ENCODE measurements around the gene LCK.
A peak's percentile ranks its signal among the peaks of the same experiment; 100 is the strongest.

The LCK gene

DNA sequence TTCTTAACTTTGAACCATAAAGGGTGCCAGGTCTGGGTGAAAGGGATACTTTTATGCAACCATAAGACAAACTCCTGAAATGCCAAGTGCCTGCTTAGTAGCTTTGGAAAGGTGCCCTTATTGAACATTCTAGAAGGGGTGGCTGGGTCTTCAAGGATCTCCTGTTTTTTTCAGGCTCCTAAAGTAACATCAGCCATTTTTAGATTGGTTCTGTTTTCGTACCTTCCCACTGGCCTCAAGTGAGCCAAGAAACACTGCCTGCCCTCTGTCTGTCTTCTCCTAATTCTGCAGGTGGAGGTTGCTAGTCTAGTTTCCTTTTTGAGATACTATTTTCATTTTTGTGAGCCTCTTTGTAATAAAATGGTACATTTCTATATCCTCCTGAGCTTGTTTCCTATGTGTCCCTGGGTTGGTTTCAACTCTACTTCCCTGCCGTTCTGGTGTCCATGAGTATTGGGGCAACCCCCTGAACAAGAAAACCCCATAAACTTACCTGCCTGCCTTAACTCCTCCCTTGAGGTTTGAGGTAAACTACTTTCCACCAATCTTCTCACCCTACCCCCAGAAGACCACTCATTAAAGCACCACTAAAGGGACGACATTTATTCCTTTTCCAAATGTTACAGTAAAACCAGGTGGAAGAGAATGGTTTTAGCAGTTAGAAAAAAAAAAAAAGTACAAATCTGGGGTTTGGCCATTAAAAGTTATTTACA lies 82.3 kb downstream of the LCK start:
- peaks cover 7 to 25% of the 10 kb centered on the region in 2 donors for H3K4me1 ChIP-seq (ENCODE audit: control insufficient read depth in 1 of 2, insufficient read depth in 2 of 2, low read length in 2 of 2)
- peaks cover 38 to 40% of the 10 kb centered on the region in 2 donors for H3K36me3 ChIP-seq (ENCODE audit: control insufficient read depth in 1 of 2, insufficient read depth in 2 of 2, low read length in 2 of 2)

DNA sequence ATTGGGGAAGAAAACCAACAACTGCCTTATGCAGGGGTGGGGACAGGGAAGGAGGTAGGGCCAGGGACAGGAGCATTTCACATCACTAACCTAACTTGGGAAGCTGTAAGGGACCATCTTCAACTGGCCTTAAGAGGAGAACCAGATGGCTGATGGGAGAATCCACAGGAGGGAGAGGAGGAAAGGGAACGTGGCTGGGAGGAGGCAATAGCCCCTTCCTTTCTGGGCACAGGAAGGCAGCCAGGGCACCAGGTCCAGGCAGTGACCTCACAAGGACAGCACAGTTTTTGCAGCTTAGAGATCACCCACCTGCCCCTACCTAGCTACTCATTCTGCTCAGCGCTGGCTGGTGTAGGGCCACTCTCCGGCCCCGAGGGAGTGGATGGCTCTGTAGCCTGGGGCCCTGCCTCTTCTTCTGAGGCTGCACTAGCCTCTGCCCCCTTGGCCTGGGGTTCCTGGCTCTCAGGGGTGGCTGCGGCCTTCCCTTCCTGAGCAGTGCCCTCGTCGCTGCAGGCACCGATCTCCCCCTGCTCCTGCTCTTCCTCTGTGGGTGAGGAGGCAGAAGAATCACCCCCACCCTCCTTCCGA lies 83.3 kb downstream of the LCK start:
- no peak overlapping the region for H3K27ac ChIP-seq (ENCODE audit: low read length)
- peak overlapping the region; percentile 59 to 67 for H3K4me3 ChIP-seq (ENCODE audit: low read depth in 1 of 2, low read length in 2 of 2)
- peaks cover 10 to 25% of the 10 kb centered on the region in 2 donors for H3K4me1 ChIP-seq (ENCODE audit: control insufficient read depth in 1 of 2, insufficient read depth in 2 of 2, low read length in 2 of 2)
- H3K36me3 ChIP-seq (ENCODE audit: control insufficient read depth in 1 of 2, insufficient read depth in 2 of 2, low read length in 2 of 2) = peaks cover 28 to 30% of the 10 kb centered on the region in 2 donors
- no peaks in the 10 kb centered on the region for H3K9me3 ChIP-seq (ENCODE audit: control insufficient read depth in 1 of 2, low read length in 2 of 2)
- H3K27me3 ChIP-seq (ENCODE audit: low read depth, low read length) = no peaks in the 10 kb centered on the region

More for the DNA sequence above, 82.3 kb downstream of the LCK start:
- no peak overlapping the region for H3K4me3 ChIP-seq (ENCODE audit: low read depth in 1 of 2, low read length in 2 of 2)
- no peaks in the 10 kb centered on the region for H3K27me3 ChIP-seq (ENCODE audit: low read depth, low read length)
- no peak overlapping the region for H3K27ac ChIP-seq (ENCODE audit: low read length)
- no peaks in the 10 kb centered on the region for H3K9me3 ChIP-seq (ENCODE audit: control insufficient read depth in 1 of 2, low read length in 2 of 2)

DNA sequence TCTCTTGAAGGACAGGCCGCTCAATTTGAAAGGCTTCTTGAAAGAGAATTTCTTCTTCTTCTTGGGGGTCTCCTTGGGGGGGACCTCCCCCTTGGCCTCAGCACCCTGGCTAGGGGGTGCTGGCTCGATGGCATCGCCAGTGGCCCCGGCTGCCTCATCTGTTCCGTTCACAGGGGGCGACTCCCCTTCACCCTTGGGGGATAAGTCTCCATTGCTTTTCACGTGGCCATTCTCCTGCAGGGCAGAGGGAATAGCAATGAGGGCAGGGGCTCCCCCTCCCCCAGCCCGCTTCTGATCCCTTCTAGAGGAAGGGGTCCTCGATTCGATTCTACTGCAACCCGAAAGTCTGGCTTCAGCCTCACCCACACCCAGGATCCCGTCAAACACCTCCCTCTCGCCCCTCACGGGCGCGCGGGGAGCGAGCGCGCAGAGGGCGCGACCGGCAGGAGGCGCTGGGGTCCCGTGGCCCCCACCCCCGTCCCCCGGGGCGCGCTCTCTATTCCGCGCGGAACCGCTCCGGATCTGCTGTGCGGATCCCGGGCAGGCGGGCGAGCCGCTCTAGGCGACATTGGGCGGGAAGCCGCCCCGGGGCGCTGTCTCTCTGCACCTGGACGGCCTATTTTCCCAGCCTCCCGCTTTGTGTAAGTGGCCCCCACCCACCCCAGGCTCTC lies 83.9 kb downstream of the LCK start:
- Histone ChIP-seq H3K4me1 (ENCODE audit: control insufficient read depth in 1 of 2, insufficient read depth in 2 of 2, low read length in 2 of 2) (peaks cover 10 to 25% of the 10 kb centered on the region in 2 donors), H3K36me3 (ENCODE audit: control insufficient read depth in 1 of 2, insufficient read depth in 2 of 2, low read length in 2 of 2) (peaks cover 22 to 25% of the 10 kb centered on the region in 2 donors), H3K27me3 (ENCODE audit: low read depth, low read length) (no peaks in the 10 kb centered on the region), H3K4me3 (ENCODE audit: low read depth in 1 of 2, low read length in 2 of 2) (peak overlapping the region; percentile 59 to 67), H3K27ac (ENCODE audit: low read length) (no peak overlapping the region), H3K9me3 (ENCODE audit: control insufficient read depth in 1 of 2, low read length in 2 of 2) (no peaks in the 10 kb centered on the region)

DNA sequence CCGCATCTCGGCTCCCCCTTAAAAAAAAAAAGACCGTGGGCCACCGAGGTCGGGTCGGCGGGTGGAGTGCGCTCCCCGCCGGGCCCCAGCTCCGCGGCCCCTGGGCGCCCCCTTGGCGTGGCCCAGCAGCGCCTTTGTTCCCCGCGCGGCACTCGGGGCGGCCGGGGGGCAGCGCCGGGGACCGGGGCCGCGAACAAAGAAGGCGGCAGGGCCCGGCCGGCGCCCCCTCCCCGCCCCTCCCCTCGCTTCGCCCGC lies 84.4 kb downstream of the LCK start:
- Histone ChIP-seq H3K4me1 (ENCODE audit: control insufficient read depth in 1 of 2, insufficient read depth in 2 of 2, low read length in 2 of 2) (peaks cover 10 to 25% of the 10 kb centered on the region in 2 donors), H3K27ac (ENCODE audit: low read length) (no peak overlapping the region), H3K9me3 (ENCODE audit: control insufficient read depth in 1 of 2, low read length in 2 of 2) (no peaks in the 10 kb centered on the region)

More for the DNA sequence above, 84.4 kb downstream of the LCK start:
- H3K4me3 ChIP-seq (ENCODE audit: low read depth in 1 of 2, low read length in 2 of 2) = peak overlapping the region; percentile 59 to 67
- no peaks in the 10 kb centered on the region for H3K27me3 ChIP-seq (ENCODE audit: low read depth, low read length)
- H3K36me3 ChIP-seq (ENCODE audit: control insufficient read depth in 1 of 2, insufficient read depth in 2 of 2, low read length in 2 of 2) = peaks cover 18 to 24% of the 10 kb centered on the region in 2 donors
